ENCODE measurements around the gene SLX9.

Gene SLX9

DNA sequence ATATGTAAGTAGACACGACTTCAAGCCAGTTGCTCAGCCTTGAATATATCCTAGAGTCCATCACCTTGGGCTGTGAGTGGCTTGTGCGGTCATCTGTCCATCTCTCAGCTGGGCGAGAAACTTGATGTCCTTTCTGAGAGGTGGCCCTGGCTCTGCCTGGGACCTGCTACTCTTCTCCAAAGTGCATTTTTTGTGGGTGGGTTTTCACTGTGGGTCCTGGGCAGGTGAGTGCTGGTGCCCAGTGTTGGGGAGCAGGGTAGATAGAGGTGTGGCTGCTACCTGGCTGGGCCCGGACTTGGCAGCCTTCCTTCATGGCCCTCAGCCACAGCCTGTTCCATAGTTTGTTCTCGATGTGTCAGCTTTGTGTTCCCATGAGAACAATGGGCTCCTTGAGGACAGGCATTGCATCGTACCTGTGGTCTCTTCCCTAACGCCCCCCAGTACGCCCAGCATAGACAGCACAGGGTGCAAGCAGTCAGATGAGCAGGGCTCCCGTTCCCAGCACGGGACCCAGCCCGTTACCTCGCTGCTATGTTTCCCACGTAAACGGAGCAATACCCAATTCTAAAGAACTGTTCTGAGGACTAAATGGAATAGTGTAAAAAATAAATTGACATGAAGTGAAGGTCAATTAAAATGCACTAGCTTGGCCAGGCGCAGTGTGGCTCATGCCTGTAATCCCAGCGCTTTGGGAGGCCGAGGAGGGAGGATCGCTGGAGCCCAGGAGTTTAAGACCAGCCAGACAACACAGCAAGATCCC lies 877 bp upstream of the SLX9 start:
- H3K36me3 ChIP-seq (ENCODE audit: insufficient read depth, low read length), result no peaks in the 10 kb centered on the region
- peak overlapping the region; percentile 94 for H3K9ac ChIP-seq (ENCODE audit: low read depth, low read length)
- H3K9me3 ChIP-seq (ENCODE audit: control insufficient read depth, insufficient read depth, low read length), result no peaks in the 10 kb centered on the region
- H3K4me1 ChIP-seq (ENCODE audit: insufficient read depth, low read length), result 0 out of 2 replicates have a peak, but pooled peaks cover 4% of the 10 kb centered on the region

DNA sequence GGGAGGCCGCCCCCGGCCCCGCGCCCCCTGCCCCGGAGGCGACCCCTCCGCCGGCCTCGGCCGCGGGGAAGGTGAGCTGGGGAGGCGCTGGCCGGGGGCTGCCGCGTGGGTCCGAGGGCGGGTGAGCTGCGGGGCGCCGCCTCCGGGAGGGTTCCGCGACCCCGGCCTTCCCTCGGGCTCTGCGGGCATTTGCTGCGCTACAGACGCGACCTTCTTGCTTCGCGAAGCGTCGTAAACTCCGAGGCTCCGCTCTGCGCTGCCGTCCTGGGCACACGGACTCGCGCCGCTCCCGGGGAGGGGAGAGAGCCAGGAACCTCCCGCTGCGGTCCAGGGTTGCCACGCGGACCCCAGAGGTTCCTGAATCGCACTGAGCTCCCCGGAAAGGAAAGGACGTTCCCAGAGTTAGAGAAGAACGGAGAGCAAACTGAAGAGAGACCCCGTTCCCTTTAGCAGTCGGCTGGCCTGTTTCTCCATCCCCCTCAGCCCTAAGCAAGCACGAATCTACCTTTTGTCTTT lies 345 bp downstream of the SLX9 start:
- Histone ChIP-seq H3K9ac (ENCODE audit: low read depth, low read length) (peak overlapping the region; percentile 94), H3K36me3 (ENCODE audit: insufficient read depth, low read length) (peaks cover 3% of the 10 kb centered on the region; the same call in 1 of the 2 replicates), H3K4me1 (ENCODE audit: insufficient read depth, low read length) (0 out of 2 replicates have a peak, but pooled peaks cover 4% of the 10 kb centered on the region), H3K9me3 (ENCODE audit: control insufficient read depth, insufficient read depth, low read length) (no peaks in the 10 kb centered on the region)

DNA sequence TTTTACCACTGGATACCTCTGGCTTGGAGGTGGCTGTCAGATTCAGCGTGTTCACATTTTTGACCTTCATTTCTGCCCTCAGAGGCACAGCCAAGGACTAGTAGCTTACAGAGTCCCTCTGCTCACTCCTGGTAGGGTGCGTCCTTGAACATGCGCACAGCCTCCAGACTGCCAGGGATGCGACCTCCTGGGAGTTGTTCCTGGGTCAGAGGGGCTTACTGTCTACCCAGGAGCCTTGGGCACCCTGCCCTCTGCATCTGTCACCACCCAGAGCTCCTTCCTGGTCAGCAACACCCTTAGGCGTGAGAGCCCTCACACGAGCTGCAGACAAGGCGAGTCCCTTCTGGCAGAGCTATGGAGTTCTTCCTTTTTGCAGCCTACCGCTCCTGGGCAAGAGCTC lies 1.7 kb downstream of the SLX9 start:
- Histone ChIP-seq H3K36me3 (ENCODE audit: insufficient read depth, low read length) (peaks cover 3% of the 10 kb centered on the region; the same call in 1 of the 2 replicates), H3K9me3 (ENCODE audit: control insufficient read depth, insufficient read depth, low read length) (no peaks in the 10 kb centered on the region), H3K9ac (ENCODE audit: low read depth, low read length) (peak overlapping the region; percentile 94; the same call in 1 of the 2 replicates), H3K4me1 (ENCODE audit: insufficient read depth, low read length) (0 out of 2 replicates have a peak, but pooled peaks cover 4% of the 10 kb centered on the region)

DNA sequence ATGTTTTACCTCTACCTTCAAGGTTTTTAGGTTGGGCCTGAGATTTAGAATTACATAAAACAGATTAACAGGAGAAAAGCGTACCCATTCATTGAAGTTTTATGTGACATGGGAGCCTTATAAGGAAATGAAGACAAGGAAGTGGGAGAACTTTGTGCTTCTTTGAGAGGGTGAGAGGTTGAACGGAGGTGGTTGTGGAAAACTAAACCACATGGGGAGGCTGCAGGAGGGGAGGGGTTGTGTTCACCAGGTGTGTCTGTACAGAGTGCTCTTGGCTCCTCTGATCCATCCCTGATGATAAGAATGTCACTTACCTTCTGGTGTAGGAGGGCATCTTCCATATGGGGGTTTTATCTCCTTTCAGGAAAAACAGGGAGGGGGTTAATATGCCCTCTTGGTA lies 2.7 kb downstream of the SLX9 start:
- 0 out of 2 replicates have a peak, but pooled peaks cover 4% of the 10 kb centered on the region for H3K4me1 ChIP-seq (ENCODE audit: insufficient read depth, low read length)
- H3K9me3 ChIP-seq (ENCODE audit: control insufficient read depth, insufficient read depth, low read length), result no peaks in the 10 kb centered on the region
- H3K36me3 ChIP-seq (ENCODE audit: insufficient read depth, low read length), result peaks cover 3% of the 10 kb centered on the region; the same call in 1 of the 2 replicates
- H3K9ac ChIP-seq (ENCODE audit: low read depth, low read length), result no peak overlapping the region

DNA sequence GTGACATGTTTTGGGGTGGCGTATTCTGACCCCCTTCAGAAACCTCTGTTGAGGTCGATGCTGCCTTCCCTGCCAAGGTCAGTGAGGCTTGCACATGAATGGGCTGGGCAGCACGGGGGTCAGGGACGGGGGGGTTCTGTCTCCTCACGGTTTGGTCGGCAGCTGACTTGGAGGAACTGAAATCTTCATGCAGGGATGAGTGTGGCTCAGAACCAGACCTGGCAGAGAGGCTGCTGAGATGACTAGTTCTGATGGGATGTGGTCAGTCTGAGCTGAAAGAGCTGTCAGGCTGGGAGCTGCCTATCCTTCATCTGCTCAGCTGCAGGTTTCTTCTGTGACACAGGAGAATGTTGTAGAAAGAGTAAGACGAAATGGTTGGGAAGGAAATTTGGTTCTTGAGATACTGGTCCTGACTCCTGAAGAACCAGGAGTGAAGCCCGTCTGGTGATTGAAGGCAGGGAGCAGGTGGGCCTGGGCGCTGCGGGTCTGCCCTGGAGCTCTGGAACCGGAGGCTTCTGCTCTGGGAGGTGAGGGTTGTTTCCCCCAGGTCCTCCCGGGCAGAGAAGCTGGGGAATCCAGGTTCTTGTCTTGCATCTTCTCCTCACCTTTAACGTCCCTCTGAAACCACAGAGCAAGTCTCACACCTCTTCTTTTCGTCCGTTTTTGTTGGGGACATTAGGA lies 3.3 kb downstream of the SLX9 start:
- Histone ChIP-seq H3K9me3 (ENCODE audit: control insufficient read depth, insufficient read depth, low read length) (no peaks in the 10 kb centered on the region), H3K36me3 (ENCODE audit: insufficient read depth, low read length) (peaks cover 3% of the 10 kb centered on the region; the same call in 1 of the 2 replicates), H3K9ac (ENCODE audit: low read depth, low read length) (no peak overlapping the region), H3K4me1 (ENCODE audit: insufficient read depth, low read length) (0 out of 2 replicates have a peak, but pooled peaks cover 4% of the 10 kb centered on the region)

DNA sequence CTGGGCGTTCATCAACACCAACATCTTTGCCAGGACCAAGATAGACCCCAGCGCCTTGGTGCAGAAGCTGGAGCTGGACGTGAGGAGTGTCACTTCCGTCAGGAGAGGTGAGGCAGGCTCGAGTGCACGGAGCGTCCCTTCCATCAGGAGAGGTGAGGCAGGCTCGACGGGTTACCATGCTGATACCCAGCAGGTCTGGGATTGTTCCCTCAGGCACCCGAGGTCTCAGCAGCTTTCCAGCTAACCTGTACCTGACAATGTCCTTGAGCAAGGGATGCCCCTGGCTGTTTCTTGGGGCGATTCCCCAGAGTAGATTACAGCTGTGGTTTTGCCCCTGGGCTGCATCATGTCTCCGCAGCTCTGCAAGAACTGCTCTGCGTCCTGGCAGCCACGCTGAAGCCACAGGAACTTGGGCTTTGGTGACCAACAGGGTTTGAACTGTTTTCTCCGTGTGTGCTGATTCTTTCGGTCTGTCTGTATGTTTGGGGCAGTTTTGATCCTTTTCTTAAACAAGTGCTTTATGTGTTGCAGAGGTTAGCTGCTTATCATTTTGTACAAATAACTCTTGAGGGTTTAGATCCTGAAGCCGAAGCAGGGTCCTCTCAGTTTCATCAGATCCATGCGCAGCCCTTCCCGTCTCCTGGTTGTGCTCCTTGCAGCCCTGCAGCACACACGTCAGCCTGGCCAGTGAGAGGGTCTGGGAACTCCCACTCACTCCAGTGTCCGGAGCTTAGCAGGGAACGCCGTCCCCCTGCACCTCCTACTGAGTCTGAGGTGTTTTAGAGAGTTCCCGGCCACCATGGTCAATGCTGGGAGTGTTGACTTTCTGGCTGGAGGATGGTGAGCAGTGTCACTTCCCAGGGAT lies 4.1 kb downstream of the SLX9 start:
- Histone ChIP-seq H3K36me3 (ENCODE audit: insufficient read depth, low read length) (peaks cover 3% of the 10 kb centered on the region; the same call in 1 of the 2 replicates), H3K9ac (ENCODE audit: low read depth, low read length) (no peak overlapping the region), H3K9me3 (ENCODE audit: control insufficient read depth, insufficient read depth, low read length) (no peaks in the 10 kb centered on the region), H3K4me1 (ENCODE audit: insufficient read depth, low read length) (0 out of 2 replicates have a peak, but pooled peaks cover 4% of the 10 kb centered on the region)

DNA sequence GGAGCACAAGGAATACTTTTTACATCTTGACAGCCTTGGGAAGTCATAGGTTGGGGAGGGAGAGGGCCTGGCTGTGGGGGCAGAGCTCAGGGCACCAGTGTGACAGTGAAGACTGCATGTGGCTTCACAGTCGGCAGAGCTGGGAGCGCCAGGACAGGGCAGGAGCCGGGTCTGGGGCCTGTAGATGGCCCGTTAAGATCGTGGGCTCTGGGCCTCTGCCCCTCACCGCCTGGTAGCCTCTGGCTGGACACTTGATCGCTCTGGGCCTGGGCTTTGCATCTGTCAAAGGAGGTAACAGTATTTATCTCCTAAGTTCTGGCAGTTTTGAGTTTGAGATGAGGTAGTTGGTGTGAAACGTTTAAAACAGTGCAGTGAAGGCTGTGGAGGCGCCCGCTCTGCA lies 4.8 kb downstream of the SLX9 start:
- H3K9me3 ChIP-seq (ENCODE audit: control insufficient read depth, insufficient read depth, low read length), result no peaks in the 10 kb centered on the region
- 0 out of 2 replicates have a peak, but pooled peaks cover 4% of the 10 kb centered on the region for H3K4me1 ChIP-seq (ENCODE audit: insufficient read depth, low read length)
- H3K9ac ChIP-seq (ENCODE audit: low read depth, low read length), result no peak overlapping the region
- H3K36me3 ChIP-seq (ENCODE audit: insufficient read depth, low read length), result peaks cover 3% of the 10 kb centered on the region; the same call in 1 of the 2 replicates

DNA sequence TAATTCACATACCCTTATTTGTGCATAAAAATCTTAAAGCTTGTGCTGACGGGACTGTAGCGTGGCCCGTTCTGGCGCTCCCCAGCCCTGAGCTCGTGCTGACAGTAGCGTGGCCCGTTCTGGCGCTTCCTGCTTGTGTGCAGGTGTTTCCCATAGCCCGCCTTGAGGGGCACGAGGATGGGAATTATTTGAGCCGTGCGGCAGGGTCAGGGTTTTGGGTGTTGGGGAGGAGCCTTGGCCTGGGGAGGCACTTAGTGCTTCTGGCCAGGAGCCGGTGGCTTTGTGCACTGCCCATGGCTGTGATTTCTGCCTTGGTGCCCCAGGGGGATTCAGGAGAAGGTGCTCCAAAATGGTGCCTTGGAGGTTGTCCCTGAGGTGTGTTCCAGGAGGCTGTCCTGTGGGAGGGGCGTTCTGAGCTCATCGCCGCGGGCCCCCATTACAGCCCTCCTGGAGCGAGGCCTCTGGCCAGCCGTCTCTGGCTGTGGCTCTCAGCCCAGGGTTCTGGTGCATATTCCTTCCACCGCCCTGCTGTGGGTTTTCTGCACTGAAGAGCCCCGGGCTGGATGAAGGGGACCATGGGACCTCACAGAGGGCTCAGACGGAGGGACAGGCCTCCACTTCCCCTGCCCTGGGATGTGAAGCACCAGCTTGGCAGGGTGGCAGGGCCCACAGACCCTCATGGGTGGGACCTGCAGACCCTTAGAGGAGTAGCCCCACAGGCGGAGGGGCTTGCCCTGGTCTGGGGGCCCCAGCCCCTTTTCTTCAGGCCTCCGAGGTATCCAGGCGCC lies 6.6 kb downstream of the SLX9 start:
- 0 out of 2 replicates have a peak, but pooled peaks cover 1% of the 10 kb centered on the region for H3K4me1 ChIP-seq (ENCODE audit: insufficient read depth, low read length)
- H3K9ac ChIP-seq (ENCODE audit: low read depth, low read length), result no peak overlapping the region
- no peaks in the 10 kb centered on the region for H3K9me3 ChIP-seq (ENCODE audit: control insufficient read depth, insufficient read depth, low read length)
- peaks cover 3% of the 10 kb centered on the region; the same call in 1 of the 2 replicates for H3K36me3 ChIP-seq (ENCODE audit: insufficient read depth, low read length)

DNA sequence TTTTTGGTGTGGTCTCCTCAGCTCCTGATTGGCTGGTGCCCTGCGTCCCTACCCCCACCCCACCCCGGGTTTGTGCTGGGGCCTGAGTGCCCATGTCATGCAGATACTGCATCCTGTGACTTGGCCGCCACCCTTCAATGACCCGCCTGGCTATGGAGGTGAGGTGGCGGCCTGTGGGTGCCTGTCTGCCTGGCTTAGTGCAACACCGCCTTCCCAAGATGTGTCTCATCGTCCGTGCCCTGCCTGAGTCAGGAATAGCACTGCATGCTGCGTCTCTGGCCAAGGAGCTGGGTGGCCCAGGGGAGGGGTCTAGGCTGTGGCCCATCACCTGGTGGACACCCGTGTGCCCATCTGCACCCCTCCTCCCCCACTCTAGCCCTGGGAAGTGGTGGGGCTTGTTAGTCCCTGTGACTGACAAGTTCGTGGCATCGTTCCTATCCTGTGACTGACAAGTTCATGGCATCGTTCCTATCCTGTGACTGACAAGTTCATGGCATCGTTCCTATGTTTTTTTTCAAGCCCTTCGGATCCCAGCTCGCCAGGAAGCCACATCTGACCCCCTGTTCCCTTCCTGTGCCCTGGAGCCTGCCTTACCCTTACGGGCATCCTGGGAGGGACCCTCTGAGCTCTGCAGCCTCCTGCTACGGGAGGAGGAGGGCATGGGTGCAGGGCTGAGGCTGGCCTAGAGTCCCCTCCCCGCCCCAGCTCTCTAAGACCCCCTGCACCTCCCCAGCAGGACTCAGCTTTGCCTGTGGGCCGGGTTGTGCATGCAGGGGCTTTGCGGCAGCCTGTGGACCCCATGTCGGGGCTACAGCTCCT lies 7.5 kb downstream of the SLX9 start:
- Histone ChIP-seq H3K9ac (ENCODE audit: low read depth, low read length) (no peak overlapping the region), H3K9me3 (ENCODE audit: control insufficient read depth, insufficient read depth, low read length) (no peaks in the 10 kb centered on the region), H3K36me3 (ENCODE audit: insufficient read depth, low read length) (peaks cover 3% of the 10 kb centered on the region; the same call in 1 of the 2 replicates), H3K4me1 (ENCODE audit: insufficient read depth, low read length) (no peaks in the 10 kb centered on the region)

DNA sequence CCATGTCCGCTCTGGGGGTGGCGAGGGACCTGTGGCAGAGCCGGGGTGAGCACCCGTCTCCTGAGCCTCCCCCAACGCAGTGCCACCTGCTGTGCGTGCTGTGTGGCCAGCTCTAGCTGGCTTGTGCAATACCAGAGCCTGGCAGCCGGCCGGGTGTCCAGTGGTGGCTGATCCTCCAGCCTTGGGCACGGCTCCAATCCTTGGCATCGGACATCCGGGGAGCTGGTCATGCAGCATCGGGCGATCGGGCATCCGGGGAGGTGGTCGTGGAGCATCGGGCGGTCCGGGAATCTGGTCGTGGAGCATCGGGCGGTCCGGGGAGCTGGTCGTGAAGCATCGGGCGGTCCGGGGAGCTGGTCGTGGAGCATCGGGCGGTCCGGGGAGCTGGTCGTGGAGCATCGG lies 8.1 kb downstream of the SLX9 start:
- Histone ChIP-seq H3K9ac (ENCODE audit: low read depth, low read length) (no peak overlapping the region), H3K9me3 (ENCODE audit: control insufficient read depth, insufficient read depth, low read length) (no peaks in the 10 kb centered on the region), H3K4me1 (ENCODE audit: insufficient read depth, low read length) (no peaks in the 10 kb centered on the region), H3K36me3 (ENCODE audit: insufficient read depth, low read length) (peaks cover 3% of the 10 kb centered on the region; the same call in 1 of the 2 replicates)

DNA sequence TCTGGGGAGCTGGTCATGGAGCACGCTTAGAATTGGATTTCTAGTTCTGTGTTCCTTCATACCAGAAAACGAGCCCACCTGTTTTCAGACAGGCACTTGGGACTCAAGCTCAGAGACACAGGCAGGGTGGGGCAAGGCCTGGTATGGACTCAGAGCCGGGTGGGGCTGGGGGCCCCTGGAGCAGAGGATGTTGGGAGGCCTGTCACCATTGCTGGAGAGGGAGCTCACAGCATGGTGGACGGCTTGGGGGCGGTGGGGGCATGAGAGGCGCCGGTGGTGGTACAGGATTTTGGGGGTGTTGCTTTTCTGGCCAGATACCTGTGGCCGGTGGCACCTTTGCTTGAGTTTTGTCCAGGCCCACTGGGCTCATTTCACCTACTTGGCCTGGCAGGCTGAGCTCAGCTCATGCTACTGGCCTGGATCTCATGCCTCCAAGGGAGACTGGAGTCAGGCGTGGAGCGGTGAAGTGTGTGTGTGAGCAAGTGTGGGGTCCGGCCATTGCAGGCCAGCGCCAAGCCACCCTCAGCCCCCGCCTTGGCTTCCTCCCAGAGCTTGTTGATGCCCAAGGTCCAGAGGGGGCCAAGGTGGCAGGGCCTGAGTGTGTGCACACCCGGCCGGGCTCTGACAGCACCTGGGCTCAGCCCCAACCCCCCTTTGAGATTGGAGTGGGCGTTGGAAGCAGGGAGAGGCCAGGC lies 8.7 kb downstream of the SLX9 start:
- no peak overlapping the region for H3K9ac ChIP-seq (ENCODE audit: low read depth, low read length)
- no peaks in the 10 kb centered on the region for H3K4me1 ChIP-seq (ENCODE audit: insufficient read depth, low read length)
- H3K36me3 ChIP-seq (ENCODE audit: insufficient read depth, low read length), result peaks cover 3% of the 10 kb centered on the region; the same call in 1 of the 2 replicates
- no peaks in the 10 kb centered on the region for H3K9me3 ChIP-seq (ENCODE audit: control insufficient read depth, insufficient read depth, low read length)

DNA sequence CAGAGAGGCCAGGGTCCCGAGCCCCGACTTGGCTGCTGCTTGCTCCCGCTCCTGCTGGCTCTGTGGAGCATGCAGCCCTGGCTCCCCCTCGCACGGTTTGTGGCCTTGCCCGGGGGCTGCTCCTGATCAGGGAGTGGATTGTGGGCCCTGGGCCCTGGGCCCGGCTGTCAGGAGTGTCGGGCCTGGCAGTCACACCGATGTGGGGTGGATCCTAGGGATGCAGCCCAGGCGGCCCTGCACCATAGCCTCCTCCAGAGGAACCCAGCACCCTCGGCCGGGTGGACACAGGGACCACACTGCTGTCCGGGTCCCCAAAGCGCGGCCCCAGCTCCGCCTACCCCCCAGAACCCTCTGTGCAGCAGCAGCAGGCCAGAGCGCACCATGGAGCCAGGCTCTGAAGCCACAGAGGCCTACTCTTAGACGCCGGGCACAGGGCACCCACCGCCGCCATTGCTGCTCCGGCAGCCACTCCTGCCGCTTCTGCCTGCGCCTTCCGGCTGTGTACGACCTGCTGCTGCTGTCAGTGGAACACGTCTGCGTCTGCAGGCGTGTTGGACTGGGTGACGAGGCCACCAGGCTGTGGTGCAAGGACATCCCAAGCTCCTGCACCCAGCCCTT lies 9.4 kb downstream of the SLX9 start:
- Histone ChIP-seq H3K4me1 (ENCODE audit: insufficient read depth, low read length) (no peaks in the 10 kb centered on the region), H3K9ac (ENCODE audit: low read depth, low read length) (no peak overlapping the region), H3K9me3 (ENCODE audit: control insufficient read depth, insufficient read depth, low read length) (no peaks in the 10 kb centered on the region), H3K36me3 (ENCODE audit: insufficient read depth, low read length) (peaks cover 3% of the 10 kb centered on the region; the same call in 1 of the 2 replicates)

Data from ES-I3 (cell line).